ENCODE data around the gene PPP1R14D.

DNA sequence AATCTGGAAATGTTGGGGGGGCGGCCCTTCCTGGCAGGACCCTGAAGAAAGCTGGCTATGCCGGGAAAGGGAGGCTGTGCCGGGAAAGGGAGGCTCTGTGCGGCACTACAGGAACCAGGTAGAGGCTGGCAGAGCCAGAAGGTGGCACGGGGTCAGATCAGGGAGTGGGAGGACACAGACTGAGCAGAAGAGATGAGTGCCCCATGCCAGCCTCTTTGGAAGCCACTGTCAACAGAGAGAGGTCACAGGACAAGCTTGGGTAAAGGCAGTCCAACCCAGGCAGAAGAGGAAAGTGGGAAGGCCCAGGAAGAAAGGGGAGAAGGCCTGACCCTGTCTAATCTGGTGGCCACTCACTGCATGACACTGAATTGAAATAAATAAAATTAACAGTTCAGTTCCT, 57.3 kb downstream of the PPP1R14D start:
- TF ChIP-seq CTCF (tag by site-specific recombination; IDR thresholded peaks at IDR 0.05): no peak
- no peak for TF ChIP-seq SCRT1 (tag by site-specific recombination; IDR thresholded peaks at IDR 0.05; ENCODE audit: borderline replicate concordance)

All from HEK293 (cell line).